HG03342 (cell line): ENCODE measurements around the gene GMPR2.
"Not testable (repeated sequence)": the region's sequence is repeated elsewhere in the genome, so short reads cannot be mapped to it uniquely, and the experiment has no call there.

Experiments used
- ATAC-seq: cut with Tn5 transposase; IDR thresholded peaks from one replicate; pipeline ENCODE4 v1.9.1; 2021; ENCODE audit warnings: mild to moderate bottlenecking, moderate library complexity; ENCODE audit not compliant: unreplicated experiment

Gene GMPR2

GRCh38 chr14:24198814-24199524 is 33.8 kb upstream of the GMPR2 start:
- no peak for ATAC-seq

GRCh38 chr14:24202538-24202937 is 30.2 kb upstream of the GMPR2 start:
- ATAC-seq = not testable (repeated sequence)

- not testable (repeated sequence) for ATAC-seq
Observed at GRCh38 chr14:24203249-24203886, 29.4 kb upstream of the GMPR2 start.

GRCh38 chr14:24204163-24205146 is 28.3 kb upstream of the GMPR2 start:
- ATAC-seq = no peak

- no peak for ATAC-seq
Observed at GRCh38 chr14:24206260-24207103, 26.2 kb upstream of the GMPR2 start.

- no peak for ATAC-seq
Observed at GRCh38 chr14:24207104-24207551, 25.6 kb upstream of the GMPR2 start.

- ATAC-seq = no peak
Observed at GRCh38 chr14:24207625-24208024, 25.1 kb upstream of the GMPR2 start.

GRCh38 chr14:24211311-24211710 is 21.4 kb upstream of the GMPR2 start:
- no peak for ATAC-seq

GRCh38 chr14:24212924-24213865 is 19.5 kb upstream of the GMPR2 start, which contains the start of gene CHMP4A:
CHMP4A (minus strand) TSS chr14:24213488; CDS start chr14:24213439, 49 bp downstream.
- ATAC-seq = peak; percentile 75

- ATAC-seq = no peak
Observed at GRCh38 chr14:24213866-24214662, 18.7 kb upstream of the GMPR2 start.

- ATAC-seq = peak; percentile 61
Observed at GRCh38 chr14:24215495-24216344, 17.0 kb upstream of the GMPR2 start, which contains the start of gene MDP1. MDP1 (minus strand) TSS chr14:24216066; CDS start chr14:24215955, 111 bp downstream.

- ATAC-seq = no peak
Observed at GRCh38 chr14:24216345-24216699, 16.4 kb upstream of the GMPR2 start.

- ATAC-seq = not testable (repeated sequence)
Observed at GRCh38 chr14:24216876-24217275, 15.9 kb upstream of the GMPR2 start.

- no peak for ATAC-seq
Observed at GRCh38 chr14:24219080-24219479, 13.6 kb upstream of the GMPR2 start.

- ATAC-seq = no peak
Observed at GRCh38 chr14:24219521-24219920, 13.2 kb upstream of the GMPR2 start.

GRCh38 chr14:24222987-24223386 is 9.7 kb upstream of the GMPR2 start:
- ATAC-seq = not testable (repeated sequence)

GRCh38 chr14:24224618-24225071 is 8.1 kb upstream of the GMPR2 start:
- no peak for ATAC-seq
